Smooth muscle cell (in vitro differentiated cells): ENCODE data around the gene RBM11. TPM values are rescaled to one million over a fixed set of nuclear protein-coding genes. Genes with fewer than 3 reads are reported as not detected.

ENCODE experiments used
- polyA plus RNA-seq: library from polyadenylated mRNA; unstranded; fragments of >200 nt; fragmentation: Nextera tagmentation; extraction: Ambion mirVana; gene quantifications from 2 replicates; pipeline ENCODE4 v1.2.1, GENCODE V29; 2016
- total RNA-seq: library from RNA; depleted of rRNA; stranded (reverse); fragments of >200 nt; gene quantifications from 2 replicates; pipeline ENCODE4 v1.2.3, GENCODE V29; 2014

Gene RBM11
- total and polyA plus RNA-seq, 2 experiments from 2014 or later, result 1.00 to 1.9 TPM

Other genes with a start within 250 kb of the RBM11 start
- not detected in 2 replicates for gene LIPI, start 5.2 kb upstream of the RBM11 start, total RNA-seq
- not detected in 2 replicates for gene LIPI, start 5.2 kb upstream of the RBM11 start, polyA plus RNA-seq
- 115 and 151 TPM in 2 replicates for gene HSPA13, start 167.0 kb downstream of the RBM11 start, total RNA-seq
- gene HSPA13, start 167.0 kb downstream of the RBM11 start, polyA plus RNA-seq, result 39.5 and 51.9 TPM in 2 replicates